Lower lobe of right lung (tissue), 2 donors: ENCODE data around the gene FCSK. TPM values are rescaled to one million over a fixed set of nuclear protein-coding genes. Genes with fewer than 3 reads are reported as not detected.
A peak's percentile ranks its signal among the peaks of the same experiment; 100 is the strongest.

Source experiments
- ATAC-seq, 2 donors: fragments of 200-7000 bp; cut with Tn5 transposase; one replicate each; pipeline ENCODE4 v1.9.1; 2020 to 2022; ENCODE audit warnings: mild to moderate bottlenecking in 2 of 2, moderate library complexity in 2 of 2
- DNase-seq: peaks from one replicate; pipeline ENCODE4 v3.0.0-alpha.2; 2020
- H3K27ac ChIP-seq: fragments of 200-600 bp; one replicate; pipeline ENCODE4 v1.8.0; 2022
- H3K27me3 ChIP-seq: fragments of 200-600 bp; one replicate; pipeline ENCODE4 v1.8.0; 2022; ENCODE audit warnings: low read depth
- H3K36me3 ChIP-seq: fragments of 200-600 bp; one replicate; pipeline ENCODE4 v1.8.0; 2022; ENCODE audit warnings: mild to moderate bottlenecking
- H3K4me1 ChIP-seq: fragments of 200-600 bp; one replicate; pipeline ENCODE4 v1.8.0; 2022
- H3K4me3 ChIP-seq: fragments of 200-600 bp; one replicate; pipeline ENCODE4 v1.8.0; 2022; ENCODE audit warnings: mild to moderate bottlenecking
- H3K9me3 ChIP-seq: fragments of 200-600 bp; one replicate; pipeline ENCODE4 v1.8.0; 2022
- intact Hi-C: fragments of 100-400 bp; cut with DNase I; formaldehyde crosslinking; loops from one replicate; pipeline ENCODE4 v1.11.0; 2022
- total RNA-seq: library from RNA; stranded (reverse); fragmentation: NEBNext Ultra II Directional; extraction: Animal tissue kit (Norgen Biotek cat#: 25700); gene quantifications from one replicate; pipeline ENCODE4 v1.2.1, GENCODE V29; 2021
- TF ChIP-seq, protein P1 (sequence below): fragments of 200-600 bp; IDR thresholded peaks from one replicate; pipeline ENCODE4 v1.8.0; 2022; ENCODE audit warnings: antibody characterized with exemption, mild to moderate bottlenecking
- donor health status: DM: no; HTN: yes; CAD: no; lungs with severe emphysema.

FCSK gene
- total RNA-seq, 1 donor from 2014 or later = 23.8 TPM

DNA sequence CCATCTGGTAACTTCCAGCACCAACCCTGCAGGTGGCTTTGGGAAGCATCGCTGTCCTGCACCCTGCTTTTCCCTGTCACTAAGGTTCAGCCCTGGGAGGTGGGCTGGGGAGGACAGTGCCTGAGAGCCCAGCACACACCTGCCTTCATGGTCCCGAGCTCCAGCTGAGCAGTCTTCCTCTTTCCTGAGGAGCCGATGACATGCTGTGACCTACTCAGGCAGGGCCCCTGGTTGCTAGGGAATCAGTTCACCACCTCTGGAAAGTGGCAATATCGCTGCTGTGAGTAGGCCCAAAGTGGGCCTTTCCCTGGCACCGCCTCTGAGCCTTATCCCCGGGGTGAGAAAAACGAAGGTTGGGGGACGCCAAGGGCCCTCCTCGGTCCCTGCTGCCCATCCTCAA is 33.4 kb upstream of the FCSK start:
- Histone ChIP-seq H3K4me3 (no peak overlapping the region), H3K27ac (no peak overlapping the region), H3K4me1 (peaks cover 58% of the 10 kb centered on the region), H3K36me3 (no peaks in the 10 kb centered on the region), H3K9me3 (no peaks in the 10 kb centered on the region), H3K27me3 (no peaks in the 10 kb centered on the region)
- TF ChIP-seq, protein P1, sequence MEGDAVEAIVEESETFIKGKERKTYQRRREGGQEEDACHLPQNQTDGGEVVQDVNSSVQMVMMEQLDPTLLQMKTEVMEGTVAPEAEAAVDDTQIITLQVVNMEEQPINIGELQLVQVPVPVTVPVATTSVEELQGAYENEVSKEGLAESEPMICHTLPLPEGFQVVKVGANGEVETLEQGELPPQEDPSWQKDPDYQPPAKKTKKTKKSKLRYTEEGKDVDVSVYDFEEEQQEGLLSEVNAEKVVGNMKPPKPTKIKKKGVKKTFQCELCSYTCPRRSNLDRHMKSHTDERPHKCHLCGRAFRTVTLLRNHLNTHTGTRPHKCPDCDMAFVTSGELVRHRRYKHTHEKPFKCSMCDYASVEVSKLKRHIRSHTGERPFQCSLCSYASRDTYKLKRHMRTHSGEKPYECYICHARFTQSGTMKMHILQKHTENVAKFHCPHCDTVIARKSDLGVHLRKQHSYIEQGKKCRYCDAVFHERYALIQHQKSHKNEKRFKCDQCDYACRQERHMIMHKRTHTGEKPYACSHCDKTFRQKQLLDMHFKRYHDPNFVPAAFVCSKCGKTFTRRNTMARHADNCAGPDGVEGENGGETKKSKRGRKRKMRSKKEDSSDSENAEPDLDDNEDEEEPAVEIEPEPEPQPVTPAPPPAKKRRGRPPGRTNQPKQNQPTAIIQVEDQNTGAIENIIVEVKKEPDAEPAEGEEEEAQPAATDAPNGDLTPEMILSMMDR = no peak
- intact Hi-C loops = no loop called here
- DNase-seq (no peak), ATAC-seq (no peak)

DNA sequence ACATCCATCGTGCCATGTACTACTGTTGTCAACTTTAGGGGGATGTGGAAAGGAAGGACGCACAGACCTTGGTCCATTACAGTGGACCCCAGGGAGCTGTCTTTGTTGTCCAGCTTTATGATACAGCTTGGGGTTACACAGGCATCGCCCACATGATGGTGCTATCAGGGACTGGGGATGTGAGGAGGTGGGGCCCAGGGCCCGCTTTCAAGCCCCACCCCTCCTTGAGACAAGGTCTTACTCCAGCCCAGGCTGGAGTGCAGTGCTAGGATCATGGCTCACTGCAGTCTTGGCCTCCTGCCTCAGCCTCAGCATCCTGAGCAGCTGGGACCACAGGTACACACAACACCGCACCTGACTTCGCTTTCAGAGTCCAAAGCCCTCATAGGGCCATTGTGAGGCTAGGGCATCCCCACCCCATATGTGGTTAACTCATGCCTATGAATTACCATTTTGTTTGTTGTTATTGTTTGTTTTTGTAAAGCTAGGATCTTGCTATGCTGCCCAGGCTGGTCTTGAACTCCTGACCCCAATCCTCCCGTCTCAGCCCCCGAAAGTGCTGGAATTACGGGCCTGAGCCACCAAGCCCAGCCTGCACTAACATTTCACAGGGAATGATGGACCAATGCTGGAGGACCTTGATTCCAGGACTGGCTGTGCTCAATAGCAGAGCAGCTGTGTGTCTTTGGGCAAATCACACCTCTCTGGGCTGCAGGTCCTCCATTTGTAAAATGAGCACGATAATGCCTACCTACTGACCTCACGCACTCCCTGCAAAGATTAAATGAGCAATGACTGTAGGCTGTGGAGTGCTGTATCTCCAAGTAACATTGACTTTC is 32.7 kb upstream of the FCSK start:
- Histone ChIP-seq H3K27ac (no peak overlapping the region), H3K4me3 (no peak overlapping the region), H3K4me1 (peaks cover 58% of the 10 kb centered on the region), H3K36me3 (no peaks in the 10 kb centered on the region), H3K9me3 (no peaks in the 10 kb centered on the region), H3K27me3 (no peaks in the 10 kb centered on the region)
- ATAC-seq = no peak
- intact Hi-C loops = no loop called here
- no peak for DNase-seq
- TF ChIP-seq, protein P1 = no peak

DNA sequence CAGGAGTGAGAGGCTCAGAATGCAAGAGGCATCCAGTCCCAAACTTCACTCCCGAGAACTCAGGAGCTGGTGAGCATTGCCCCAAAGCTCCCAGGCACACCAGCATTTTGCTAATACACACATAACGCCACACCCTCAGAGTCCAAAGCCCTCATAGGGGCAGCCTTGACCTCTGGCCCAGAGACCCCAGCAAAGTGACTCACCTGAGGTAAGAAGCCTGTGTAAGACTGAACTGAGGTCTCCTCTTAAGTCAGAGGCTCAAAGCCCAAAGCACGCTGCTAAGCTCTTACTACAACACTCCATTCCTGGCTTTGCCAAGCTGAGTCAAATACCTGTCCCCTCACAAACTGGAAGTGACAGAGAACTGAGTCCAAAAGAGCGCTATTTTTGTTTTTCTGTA is 31.9 kb upstream of the FCSK start:
- ATAC-seq (no peak), DNase-seq (no peak)
- Histone ChIP-seq H3K36me3 (no peaks in the 10 kb centered on the region), H3K27me3 (no peaks in the 10 kb centered on the region), H3K4me1 (peaks cover 61% of the 10 kb centered on the region), H3K27ac (no peak overlapping the region), H3K4me3 (no peak overlapping the region), H3K9me3 (no peaks in the 10 kb centered on the region)
- intact Hi-C loops = no loop called here
- TF ChIP-seq, protein P1 = no peak

DNA sequence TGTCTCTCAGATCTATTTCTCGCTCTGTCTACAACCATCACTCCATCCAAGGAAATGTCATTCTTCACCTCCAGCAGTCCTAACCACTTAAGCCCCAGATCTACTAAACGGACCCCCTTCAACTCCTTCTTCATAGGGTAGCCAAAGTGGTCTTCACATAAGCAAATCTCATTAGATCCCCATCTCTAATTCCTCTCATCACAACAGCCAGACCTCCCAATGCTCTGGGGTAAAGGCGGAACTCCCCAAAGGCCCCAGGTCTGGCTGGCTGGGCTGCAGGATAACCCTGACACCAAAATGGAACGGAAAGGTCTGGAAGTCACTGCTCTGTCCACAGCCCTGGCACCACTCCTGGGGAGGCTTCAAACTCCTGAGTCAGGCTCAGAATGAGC is 26.6 kb upstream of the FCSK start:
- TF ChIP-seq, protein P1 = no peak
- Histone ChIP-seq H3K27ac (peak overlapping the region; percentile 77), H3K4me3 (peak overlapping the region; percentile 0)

DNA sequence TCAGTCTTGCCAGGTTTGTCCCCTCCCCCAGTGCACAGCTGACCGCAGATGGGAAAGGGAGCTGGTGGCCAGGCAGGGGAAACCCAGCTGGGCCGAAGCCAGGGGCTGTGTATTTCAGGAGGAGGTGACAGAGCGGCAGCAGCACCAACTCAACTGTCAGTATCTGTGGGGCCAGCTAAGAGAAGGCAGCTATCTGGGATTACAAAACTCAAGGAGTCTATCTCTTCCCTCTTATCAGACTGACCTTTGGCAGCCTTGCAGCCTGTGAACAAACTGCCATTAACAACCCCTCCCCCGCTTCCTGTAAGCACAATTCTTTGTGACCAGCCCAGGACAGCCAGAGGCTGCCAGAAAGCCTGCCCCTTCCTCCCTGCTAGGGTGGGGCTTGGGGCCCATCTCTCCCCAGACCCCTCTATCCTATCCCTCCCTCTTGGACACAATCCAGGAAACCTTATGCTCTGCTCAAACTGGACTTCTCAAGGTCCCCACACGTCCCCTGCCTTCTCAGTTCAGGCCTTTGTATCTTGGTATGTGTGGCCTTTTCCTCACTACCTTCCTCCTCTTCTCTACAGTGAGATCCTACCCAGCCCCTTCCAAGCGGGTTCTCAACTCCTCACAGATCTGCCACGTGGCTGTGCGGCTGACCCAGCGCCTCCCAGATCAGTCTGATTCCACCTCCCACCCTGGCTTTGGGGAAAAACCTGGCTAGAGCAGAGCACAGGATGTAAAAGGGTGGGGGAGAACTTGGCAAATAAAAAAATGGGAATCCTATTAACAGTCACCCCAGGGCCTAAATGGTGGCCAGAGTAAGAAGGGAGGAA is 26.0 kb upstream of the FCSK start:
- DNase-seq (peak; percentile 90), ATAC-seq (peak; percentile 87 to 89)
- peak overlapping the region; percentile 77 for H3K27ac ChIP-seq
- intact Hi-C loops = no loop called here
- no peaks in the 10 kb centered on the region for H3K36me3 ChIP-seq
- H3K4me3 ChIP-seq = peak overlapping the region; percentile 0
- no peaks in the 10 kb centered on the region for H3K27me3 ChIP-seq
- TF ChIP-seq, protein P1 = no peak
- no peaks in the 10 kb centered on the region for H3K9me3 ChIP-seq
- peaks cover 67% of the 10 kb centered on the region for H3K4me1 ChIP-seq

More for the DNA sequence above, 26.6 kb upstream of the FCSK start:
- intact Hi-C loops = no loop called here
- no peaks in the 10 kb centered on the region for H3K36me3 ChIP-seq
- no peaks in the 10 kb centered on the region for H3K27me3 ChIP-seq
- H3K4me1 ChIP-seq = peaks cover 67% of the 10 kb centered on the region
- no peak for DNase-seq
- H3K9me3 ChIP-seq = no peaks in the 10 kb centered on the region
- ATAC-seq = no peak
